ENCODE measurements around the gene RASD2.

Gene RASD2

DNA sequence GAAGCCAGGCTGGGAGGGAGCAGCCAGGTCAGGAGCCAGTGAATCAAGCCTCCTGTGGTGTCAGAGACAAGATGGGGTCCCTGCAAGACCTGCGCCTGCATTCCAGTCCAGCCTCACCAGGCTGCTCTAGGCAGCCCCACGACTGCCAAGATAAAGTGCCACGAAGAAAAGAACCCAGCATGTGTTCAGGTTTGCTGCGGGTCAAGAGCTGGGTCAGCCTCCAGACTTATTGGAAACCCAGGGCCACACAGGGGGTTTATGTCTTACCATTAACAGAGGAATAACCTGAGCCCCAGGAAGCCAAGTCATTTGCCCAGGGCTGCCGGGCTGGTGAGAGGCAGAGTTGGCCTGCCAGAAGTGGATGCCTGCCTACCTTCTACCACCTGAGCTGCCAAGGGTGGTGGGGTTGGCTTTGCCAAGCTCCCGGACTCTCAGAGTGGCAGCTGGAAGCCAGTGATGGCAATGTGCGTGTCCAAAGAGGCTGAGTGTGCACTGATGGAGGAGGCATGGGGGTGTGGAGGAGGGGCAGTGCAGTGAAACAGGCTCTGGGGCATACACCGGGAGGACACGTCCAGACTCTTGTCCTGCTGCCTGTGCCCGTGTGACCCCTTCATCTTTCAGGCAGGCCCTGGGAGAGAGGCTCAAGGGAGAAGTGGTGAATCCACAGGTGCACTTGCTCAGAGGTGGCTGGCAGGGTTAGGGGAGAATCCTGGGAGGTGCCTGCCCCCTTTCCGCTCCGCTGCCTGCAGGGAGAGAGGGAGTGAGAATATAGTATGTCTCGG is 1.7 kb downstream of the RASD2 start:
- no peak for DNase-seq

- DNase-seq: no peak
Observed at GRCh38 chr22:35542939-35543516, 2.4 kb downstream of the RASD2 start.

- DNase-seq: no peak
Observed at GRCh38 chr22:35543702-35544101, 3.1 kb downstream of the RASD2 start.

GRCh38 chr22:35544189-35544588 is 3.6 kb downstream of the RASD2 start:
- DNase-seq: no peak

- no peak for DNase-seq
Observed at GRCh38 chr22:35544827-35545226, 4.2 kb downstream of the RASD2 start.

- no peak for DNase-seq
Observed at GRCh38 chr22:35546886-35547285, 6.3 kb downstream of the RASD2 start.

DNA sequence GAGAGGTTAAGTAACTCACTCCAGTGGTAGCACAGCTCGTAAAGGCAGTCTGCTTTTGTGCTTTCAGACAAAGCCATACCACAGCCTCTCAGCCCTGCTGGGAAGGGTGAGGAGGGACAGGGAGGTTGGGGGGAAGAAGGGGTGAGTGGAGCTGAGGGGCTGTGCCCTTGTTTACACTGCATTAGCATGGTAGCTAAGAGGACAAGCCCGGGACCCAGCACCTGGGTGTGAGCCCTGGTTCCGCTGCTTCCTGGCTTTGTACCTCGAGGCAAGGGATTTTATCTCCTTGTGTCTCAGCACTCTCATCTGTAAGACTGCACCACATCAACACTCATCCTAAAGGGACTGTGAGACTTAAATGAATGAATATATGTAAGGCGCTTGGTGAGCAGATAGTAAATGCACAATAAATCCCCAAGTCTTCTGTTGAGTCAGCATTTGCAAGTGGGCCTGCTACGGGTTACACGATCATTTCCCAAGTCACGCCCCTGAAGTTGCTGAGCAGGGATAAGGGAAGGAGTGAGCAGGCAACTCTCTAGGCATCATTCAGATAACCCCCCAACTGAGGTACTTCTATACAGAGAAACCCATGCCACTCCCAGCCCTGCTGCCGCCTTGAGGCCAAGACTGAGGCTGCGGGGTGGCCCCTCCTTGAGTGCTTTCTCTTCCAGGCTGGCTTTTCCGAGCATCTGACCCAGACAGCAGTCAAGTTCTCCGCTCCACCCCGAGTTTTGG is 7.5 kb downstream of the RASD2 start:
- no peak for DNase-seq

DNA sequence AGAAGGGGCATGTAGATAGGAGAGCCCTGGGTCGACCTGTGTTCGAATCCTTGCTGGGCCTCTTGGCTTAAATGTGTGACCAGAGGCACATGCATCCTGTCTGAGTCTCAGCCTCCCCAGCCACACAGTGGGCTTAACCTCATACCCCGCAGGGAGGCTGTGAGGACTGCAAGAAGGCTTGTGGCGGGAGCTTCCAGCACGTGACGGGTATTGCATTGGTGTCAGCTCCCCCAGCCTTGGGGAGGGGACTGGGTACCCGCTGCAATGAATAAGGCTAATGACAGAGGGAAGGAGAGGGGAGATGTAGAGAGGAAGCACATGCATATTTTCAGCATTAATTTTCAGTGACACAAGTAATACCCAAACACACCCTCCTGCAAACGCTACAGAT is 8.1 kb downstream of the RASD2 start:
- DNase-seq: no peak

GRCh38 chr22:35549328-35549727 is 8.7 kb downstream of the RASD2 start:
- no peak for DNase-seq

DNA sequence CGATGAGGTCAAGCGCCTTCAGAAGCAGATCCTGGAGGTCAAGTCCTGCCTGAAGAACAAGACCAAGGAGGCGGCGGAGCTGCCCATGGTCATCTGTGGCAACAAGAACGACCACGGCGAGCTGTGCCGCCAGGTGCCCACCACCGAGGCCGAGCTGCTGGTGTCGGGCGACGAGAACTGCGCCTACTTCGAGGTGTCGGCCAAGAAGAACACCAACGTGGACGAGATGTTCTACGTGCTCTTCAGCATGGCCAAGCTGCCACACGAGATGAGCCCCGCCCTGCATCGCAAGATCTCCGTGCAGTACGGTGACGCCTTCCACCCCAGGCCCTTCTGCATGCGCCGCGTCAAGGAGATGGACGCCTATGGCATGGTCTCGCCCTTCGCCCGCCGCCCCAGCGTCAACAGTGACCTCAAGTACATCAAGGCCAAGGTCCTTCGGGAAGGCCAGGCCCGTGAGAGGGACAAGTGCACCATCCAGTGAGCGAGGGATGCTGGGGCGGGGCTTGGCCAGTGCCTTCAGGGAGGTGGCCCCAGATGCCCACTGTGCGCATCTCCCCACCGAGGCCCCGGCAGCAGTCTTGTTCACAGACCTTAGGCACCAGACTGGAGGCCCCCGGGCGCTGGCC is 11.0 kb downstream of the RASD2 start:
- no peak for DNase-seq

GRCh38 chr22:35552196-35552842 is 11.7 kb downstream of the RASD2 start:
- no peak for DNase-seq

DNA sequence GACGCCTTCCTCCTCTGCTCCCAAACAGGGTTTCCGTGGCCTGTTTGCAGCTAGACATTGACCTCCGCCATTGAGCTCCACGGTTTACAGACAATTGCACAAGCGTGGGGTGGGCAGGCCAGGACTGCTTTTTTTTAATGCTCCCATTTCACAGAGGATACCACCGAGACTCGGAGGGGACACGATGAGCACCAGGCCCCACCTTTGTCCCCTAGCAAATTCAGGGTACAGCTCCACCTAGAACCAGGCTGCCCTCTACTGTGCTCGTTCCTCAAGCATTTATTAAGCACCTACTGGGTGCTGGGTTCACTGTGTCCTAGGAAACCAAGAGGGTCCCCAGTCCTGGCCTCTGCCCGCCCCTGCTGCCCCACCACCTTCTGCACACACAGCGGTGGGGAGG is 12.2 kb downstream of the RASD2 start:
- DNase-seq: no peak

DNA sequence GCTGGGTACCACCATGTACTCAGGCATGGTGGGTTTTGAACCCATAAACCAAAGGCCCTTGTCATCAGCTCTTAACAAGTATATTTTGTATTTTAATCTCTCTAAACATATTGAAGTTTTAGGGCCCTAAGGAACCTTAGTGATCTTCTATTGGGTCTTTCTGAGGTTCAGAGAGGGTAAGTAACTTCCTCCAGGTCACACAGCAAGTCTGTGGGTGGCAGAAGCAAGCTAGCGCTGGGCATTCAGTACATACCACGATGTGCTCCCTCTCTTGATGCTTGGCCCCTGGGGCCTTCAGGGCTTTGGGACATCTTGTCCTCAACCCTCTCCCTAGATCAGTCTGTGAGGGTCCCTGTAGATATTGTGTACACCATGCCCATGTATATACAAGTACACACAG is 12.7 kb downstream of the RASD2 start:
- no peak for DNase-seq

GRCh38 chr22:35554297-35554845 is 13.7 kb downstream of the RASD2 start:
- no peak for DNase-seq

DNA sequence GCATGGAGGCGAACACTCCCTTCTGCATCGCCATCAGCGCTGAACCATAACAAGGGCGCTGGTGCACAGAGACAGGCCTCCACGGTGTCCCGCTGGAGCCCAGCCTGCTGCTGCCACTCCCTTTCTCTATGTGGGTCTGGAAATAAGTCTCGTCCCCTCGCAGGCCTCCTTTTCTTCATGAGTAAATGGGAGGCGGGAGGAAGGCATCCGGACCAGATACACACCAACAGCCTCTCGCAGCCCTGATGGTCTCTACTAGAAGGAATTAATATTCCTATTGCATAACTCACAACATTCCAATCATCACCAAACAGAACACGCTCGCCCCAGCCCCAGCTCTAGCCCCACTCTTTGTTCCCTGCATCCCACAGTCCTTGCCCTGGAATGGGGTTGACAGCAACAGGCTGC is 14.9 kb downstream of the RASD2 start:
- DNase-seq: no peak

- DNase-seq: no peak
Observed at GRCh38 chr22:35555946-35556547, 15.4 kb downstream of the RASD2 start.

- DNase-seq: no peak
Observed at GRCh38 chr22:35556666-35557065, 16.0 kb downstream of the RASD2 start.

- no peak for DNase-seq
Observed at GRCh38 chr22:35558031-35558430, 17.4 kb downstream of the RASD2 start.

- DNase-seq: no peak
Observed at GRCh38 chr22:35558719-35559118, 18.1 kb downstream of the RASD2 start.

DNA sequence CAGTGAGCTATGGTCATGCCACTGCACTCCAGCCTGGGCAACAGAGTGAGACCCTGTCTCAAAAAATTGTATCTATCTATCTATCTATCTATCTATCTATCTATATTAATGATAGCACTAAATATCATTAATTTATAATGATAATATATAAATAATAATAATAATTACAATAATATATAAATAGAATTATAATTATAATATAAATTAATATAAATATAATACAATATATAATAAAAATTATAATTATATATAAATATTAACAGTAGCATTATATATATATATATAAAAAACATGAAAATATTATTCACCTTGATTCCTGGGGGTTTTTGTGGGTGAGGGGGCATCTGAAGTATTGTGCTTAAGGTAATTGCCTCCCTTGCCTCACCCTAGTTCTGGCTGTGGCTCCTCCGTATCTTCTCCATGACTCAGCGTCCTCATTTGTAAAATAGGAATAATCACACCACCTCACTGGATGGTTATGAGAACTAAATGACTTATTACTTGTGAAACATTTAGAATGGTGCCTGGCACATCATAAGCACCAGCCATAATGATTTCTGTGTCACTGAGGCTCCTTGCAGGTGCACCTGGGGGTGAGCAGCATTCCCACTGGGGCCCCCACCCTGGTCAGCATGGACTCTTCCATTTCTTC is 18.8 kb downstream of the RASD2 start:
- no peak for DNase-seq

GRCh38 chr22:35560366-35560765 is 19.7 kb downstream of the RASD2 start:
- DNase-seq: no peak

DNA sequence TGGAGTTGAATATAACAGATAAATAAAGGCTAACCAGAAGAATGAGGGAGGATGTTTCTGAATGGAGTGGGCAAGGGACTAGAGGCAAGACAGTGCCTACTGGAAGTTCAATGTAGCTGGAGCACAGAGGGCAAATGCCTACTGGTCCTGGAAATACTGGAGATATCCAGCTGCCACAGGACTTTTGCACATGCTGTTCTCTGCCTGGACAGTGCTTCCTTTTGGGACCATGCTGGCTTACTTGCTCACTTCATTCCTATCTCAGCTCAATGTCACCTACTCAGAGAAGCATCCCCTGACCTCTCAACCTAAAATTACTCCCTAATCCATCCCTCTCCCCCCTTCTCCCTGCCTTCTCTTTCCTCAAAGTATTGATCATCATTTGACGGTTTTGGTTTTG is 20.2 kb downstream of the RASD2 start:
- no peak for DNase-seq
